CD14-positive monocyte (primary cell): ENCODE data around the gene MKRN1. TPM values are rescaled to one million over a fixed set of nuclear protein-coding genes. Genes with fewer than 3 reads are reported as not detected.

ENCODE experiments used
- DNase-seq, 3 donors: peaks; one replicate each; pipeline ENCODE4 v3.0.0-alpha.2; 2011 to 2022
- H2AFZ ChIP-seq: 2 replicates; pipeline ENCODE4 v1.6.0; 2012; ENCODE audit warnings: mild to moderate bottlenecking, low read depth, low read length, inconsistent platforms; ENCODE audit not compliant: insufficient read depth, poor library complexity, severe bottlenecking
- H3K27ac ChIP-seq, 2 donors: 1 replicate in 1 of 2; 2 replicates in 1 of 2; pipeline ENCODE4 v1.5.1; 2012 to 2013; ENCODE audit warnings: low read length in 2 of 2, control low read depth in 1 of 2, inconsistent platforms in 1 of 2, low read depth in 1 of 2, mild to moderate bottlenecking in 1 of 2
- H3K27me3 ChIP-seq, 2 donors: one replicate each; pipeline versions ENCODE4 v1.6.0 to v1.6.1; 2011 to 2013; ENCODE audit warnings: low read length in 2 of 2; ENCODE audit not compliant: control insufficient read depth in 2 of 2, insufficient read depth in 2 of 2
- H3K36me3 ChIP-seq, 2 donors: replicated peaks in 1 of 2; 1 replicate in 1 of 2; 2 replicates in 1 of 2; pipeline versions ENCODE4 v1.5.1 to v1.6.1; 2012 to 2013; ENCODE audit warnings: low read length in 2 of 2, control low read depth in 1 of 2, inconsistent platforms in 1 of 2, mild to moderate bottlenecking in 1 of 2; ENCODE audit not compliant: insufficient read depth in 2 of 2, control insufficient read depth in 1 of 2
- H3K4me1 ChIP-seq, 2 donors: 1 replicate in 1 of 2; 2 replicates in 1 of 2; pipeline versions ENCODE4 v1.5.1 to v1.6.1; 2012 to 2013; ENCODE audit warnings: low read length in 2 of 2, control low read depth in 1 of 2, inconsistent platforms in 1 of 2, mild to moderate bottlenecking in 1 of 2, moderate library complexity in 1 of 2; ENCODE audit not compliant: insufficient read depth in 2 of 2, control insufficient read depth in 1 of 2
- H3K4me2 ChIP-seq: replicated peaks from 2 replicates; pipeline ENCODE3; 2012; ENCODE audit warnings: low read length, moderate library complexity, mild to moderate bottlenecking; ENCODE audit not compliant: poor library complexity, severe bottlenecking; ENCODE audit errors: extremely low read depth
- H3K4me3 ChIP-seq, 3 experiments: fragments of 200-600 bp in 1 of 3; sonication (generic) in 1 of 3; replicated peaks in 1 of 3; 1 replicate in 2 of 3; 2 replicates in 1 of 3; pipeline ENCODE4 v1.5.1; 2011 to 2013; ENCODE audit warnings: low read length in 3 of 3, mild to moderate bottlenecking in 3 of 3, control low read depth in 2 of 3, low read depth in 2 of 3, inconsistent platforms in 1 of 3, moderate library complexity in 1 of 3
- H3K79me2 ChIP-seq: 2 replicates; pipeline ENCODE4 v1.6.0; 2012; ENCODE audit warnings: mild to moderate bottlenecking, control low read depth, inconsistent platforms, low read length, moderate library complexity; ENCODE audit not compliant: insufficient read depth
- H3K9ac ChIP-seq: 2 replicates; pipeline ENCODE4 v1.6.0; 2017; ENCODE audit warnings: low read length, mild to moderate bottlenecking; ENCODE audit not compliant: insufficient read depth, poor library complexity, severe bottlenecking
- H3K9me3 ChIP-seq, 2 donors: replicated peaks in 1 of 2; 1 replicate in 1 of 2; 2 replicates in 1 of 2; pipeline versions ENCODE4 v1.5.1 to v1.6.1; 2012 to 2013; ENCODE audit warnings: low read length in 2 of 2, control low read depth in 1 of 2; ENCODE audit not compliant: control insufficient read depth in 1 of 2, insufficient read depth in 1 of 2
- H4K20me1 ChIP-seq: 2 replicates; pipeline ENCODE4 v1.6.0; 2012; ENCODE audit warnings: mild to moderate bottlenecking, low read length, control low read depth, moderate library complexity; ENCODE audit not compliant: insufficient read depth
- H3K27ac Mint-ChIP-seq, 7 donors: one replicate each; pipeline ENCODE4 v1.8.0; 2020; ENCODE audit warnings: mild to moderate bottlenecking in 7 of 7, mixed read lengths in 7 of 7, moderate library complexity in 6 of 7, inconsistent platforms in 2 of 7
- H3K27me3 Mint-ChIP-seq, 3 donors: one replicate each; pipeline ENCODE4 v1.8.0; 2021 to 2022; ENCODE audit warnings: low read depth in 3 of 3, mild to moderate bottlenecking in 3 of 3, mixed read lengths in 3 of 3, moderate library complexity in 3 of 3, inconsistent platforms in 1 of 3
- H3K36me3 Mint-ChIP-seq, 2 donors: one replicate each; pipeline ENCODE4 v1.8.0; 2020; ENCODE audit warnings: mixed read lengths in 2 of 2, inconsistent platforms in 1 of 2, mild to moderate bottlenecking in 1 of 2
- H3K4me1 Mint-ChIP-seq: one replicate; pipeline ENCODE4 v1.8.0; 2020; ENCODE audit warnings: mild to moderate bottlenecking, mixed read lengths
- H3K4me3 Mint-ChIP-seq, 2 donors: one replicate each; pipeline ENCODE4 v1.8.0; 2020; ENCODE audit warnings: mild to moderate bottlenecking in 2 of 2, mixed read lengths in 2 of 2, moderate library complexity in 1 of 2
- H3K9me3 Mint-ChIP-seq, 7 donors: one replicate each; pipeline ENCODE4 v1.8.0; 2020 to 2022; ENCODE audit warnings: mixed read lengths in 7 of 7, mild to moderate bottlenecking in 6 of 7, moderate library complexity in 6 of 7, inconsistent platforms in 2 of 7
- WGBS: methylation state at CpG from one replicate; pipeline ENCODE4 v1.1.5; 2013; ENCODE audit warnings: missing lambda C conversion rate; ENCODE audit not compliant: insufficient coverage; 5-methylcytosine and 5-hydroxymethylcytosine counted together
- intact Hi-C, 2 donors: fragments of 100-400 bp; cut with micrococcal nuclease; formaldehyde crosslinking; loops; one replicate each; pipeline versions ENCODE4 v1.15.0 to v1.15.1; 2023
- polyA minus RNA-seq: library from RNA; depleted of rRNA, polyadenylated mRNA; stranded (reverse); fragments of >200 nt; gene quantifications from 2 replicates; pipeline ENCODE4 v1.2.3, GENCODE V29; 2012
- polyA plus RNA-seq, 3 donors: library from polyadenylated mRNA; depleted of rRNA in 1 of 3; unstranded in 2 of 3; stranded (reverse) in 1 of 3; fragments of 300-500 nt in 2 of 3; fragments of >200 nt in 1 of 3; fragmentation: Illumina TruSeq in 2 of 3; gene quantifications; 1 replicate in 2 of 3; 2 replicates in 1 of 3; pipeline ENCODE4 v1.2.3, GENCODE V29; 2012 to 2021
- total RNA-seq, 12 experiments: library from RNA in 1 of 12; stranded (reverse) in 1 of 12; fragments of 120-200 nt in 1 of 12; gene quantifications; one replicate each; pipeline ENCODE4 v1.2.4 and lab custom pipeline; 2013 to 2026; ENCODE audit warnings: mixed read lengths in 6 of 12, inconsistent platforms in 1 of 12
- TF ChIP-seq, protein P1 (sequence below): fragments of 200-600 bp; IDR thresholded peaks from one replicate; pipeline ENCODE4 v1.8.0; 2022; ENCODE audit warnings: antibody characterized with exemption, mild to moderate bottlenecking

The MKRN1 gene, protein sequence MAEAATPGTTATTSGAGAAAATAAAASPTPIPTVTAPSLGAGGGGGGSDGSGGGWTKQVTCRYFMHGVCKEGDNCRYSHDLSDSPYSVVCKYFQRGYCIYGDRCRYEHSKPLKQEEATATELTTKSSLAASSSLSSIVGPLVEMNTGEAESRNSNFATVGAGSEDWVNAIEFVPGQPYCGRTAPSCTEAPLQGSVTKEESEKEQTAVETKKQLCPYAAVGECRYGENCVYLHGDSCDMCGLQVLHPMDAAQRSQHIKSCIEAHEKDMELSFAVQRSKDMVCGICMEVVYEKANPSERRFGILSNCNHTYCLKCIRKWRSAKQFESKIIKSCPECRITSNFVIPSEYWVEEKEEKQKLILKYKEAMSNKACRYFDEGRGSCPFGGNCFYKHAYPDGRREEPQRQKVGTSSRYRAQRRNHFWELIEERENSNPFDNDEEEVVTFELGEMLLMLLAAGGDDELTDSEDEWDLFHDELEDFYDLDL
- total RNA-seq (2013), result 172 TPM
- polyA plus RNA-seq (100 to 1,000 TPM in 2 of 3 donors, 10 to 100 TPM in 1; 88.4 to 160 (median 127) TPM), polyA minus RNA-seq (81.2 and 122 TPM in 2 replicates), total RNA-seq (lab: John Stamatoyannopoulos, UW) (45.3 to 251 (median 173) reads per million in 11 experiments)

DNA sequence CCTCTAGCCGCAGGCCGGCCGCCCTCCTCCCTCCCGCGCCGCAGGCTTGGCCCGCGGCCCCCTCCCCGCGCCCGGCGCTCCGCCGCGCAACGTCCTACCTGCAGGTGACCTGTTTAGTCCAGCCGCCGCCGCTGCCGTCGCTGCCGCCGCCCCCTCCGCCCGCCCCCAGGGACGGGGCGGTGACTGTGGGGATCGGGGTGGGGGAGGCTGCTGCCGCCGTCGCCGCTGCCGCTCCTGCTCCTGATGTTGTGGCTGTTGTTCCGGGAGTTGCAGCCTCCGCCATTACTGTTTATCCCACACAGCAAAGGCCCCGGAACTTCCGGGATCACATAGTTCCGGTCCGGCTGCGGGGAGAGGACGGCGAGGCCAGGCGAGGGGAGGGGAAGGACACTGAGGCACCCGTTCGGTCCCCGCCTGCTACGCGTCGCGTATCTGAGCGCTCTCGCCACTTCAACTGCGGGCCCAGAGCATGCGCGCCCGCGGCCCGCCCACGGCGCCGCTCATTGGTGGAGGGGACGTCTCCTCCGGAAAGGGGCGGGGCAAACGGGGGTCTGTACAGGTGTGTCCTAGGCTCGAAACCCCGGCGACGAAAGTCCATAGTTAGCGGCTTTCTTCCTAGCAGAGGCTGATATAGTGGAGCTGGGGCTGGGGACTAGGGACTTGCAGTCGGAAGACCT, at the start of gene MKRN1:
TSS of gene MKRN1 (minus strand) at position 444 of the 677 bp plus-strand sequence. CDS start at position 283, 161 bp downstream.
- Mint-ChIP-seq H3K9me3 (peaks cover 0 to 2% (median 0%) of the 10 kb centered on the region in 7 donors), H3K27ac (peak within 1 kb of the TSS; percentile 91 to 98 (median 98)), H3K4me3 (peak within 1 kb of the TSS; percentile 97 to 99), H3K27me3 (peaks cover 0 to 4% (median 0%) of the 10 kb centered on the region in 3 donors), H3K36me3 (peaks cover 3 to 7% of the 10 kb centered on the region in 2 donors), H3K4me1 (peaks cover 29% of the 10 kb centered on the region)
- Histone ChIP-seq H3K9ac (peak within 1 kb of the TSS; percentile 97), H3K36me3 (no peaks in the 10 kb centered on the region), H4K20me1 (peaks cover 35% of the 10 kb centered on the region), H3K27me3 (no peaks in the 10 kb centered on the region), H3K79me2 (peaks cover 50% of the 10 kb centered on the region), H3K9me3 (no peaks in the 10 kb centered on the region), H3K27ac (peak within 1 kb of the TSS; percentile 89 to 96), H2AFZ (peak within 1 kb of the TSS; percentile 82), H3K4me1 (peaks cover 22% of the 10 kb centered on the region in 2 donors), H3K4me2 (peak within 1 kb of the TSS; percentile 68), H3K4me3 (peak within 1 kb of the TSS; percentile 94 to 99 (median 96))
- intact Hi-C loops, result loop anchor here (5.0 to 10.0 kb wide), 3 partner anchors 443 to 1114 kb away; partner anchors contain the start of genes BRAF (in 2 of the 2) and MRPS33 (in 1 of the 2)
- DNase-seq, result peak; percentile 86 to 92 (median 89)
- under 1% methylated on average over 66 of the region's 71 CpGs for WGBS
- TF ChIP-seq, protein P1, sequence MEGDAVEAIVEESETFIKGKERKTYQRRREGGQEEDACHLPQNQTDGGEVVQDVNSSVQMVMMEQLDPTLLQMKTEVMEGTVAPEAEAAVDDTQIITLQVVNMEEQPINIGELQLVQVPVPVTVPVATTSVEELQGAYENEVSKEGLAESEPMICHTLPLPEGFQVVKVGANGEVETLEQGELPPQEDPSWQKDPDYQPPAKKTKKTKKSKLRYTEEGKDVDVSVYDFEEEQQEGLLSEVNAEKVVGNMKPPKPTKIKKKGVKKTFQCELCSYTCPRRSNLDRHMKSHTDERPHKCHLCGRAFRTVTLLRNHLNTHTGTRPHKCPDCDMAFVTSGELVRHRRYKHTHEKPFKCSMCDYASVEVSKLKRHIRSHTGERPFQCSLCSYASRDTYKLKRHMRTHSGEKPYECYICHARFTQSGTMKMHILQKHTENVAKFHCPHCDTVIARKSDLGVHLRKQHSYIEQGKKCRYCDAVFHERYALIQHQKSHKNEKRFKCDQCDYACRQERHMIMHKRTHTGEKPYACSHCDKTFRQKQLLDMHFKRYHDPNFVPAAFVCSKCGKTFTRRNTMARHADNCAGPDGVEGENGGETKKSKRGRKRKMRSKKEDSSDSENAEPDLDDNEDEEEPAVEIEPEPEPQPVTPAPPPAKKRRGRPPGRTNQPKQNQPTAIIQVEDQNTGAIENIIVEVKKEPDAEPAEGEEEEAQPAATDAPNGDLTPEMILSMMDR, result no peak
